Ishikawa (cell line): ENCODE measurements around the gene LPIN2.

ENCODE experiments used
- EGR1 ChIP-seq: IDR thresholded peaks from 2 replicates; pipeline ENCODE4 v1.6.1; 2012
- YY1 ChIP-seq: IDR thresholded peaks from 2 replicates; pipeline ENCODE4 v1.6.1; 2012; ENCODE audit warnings: low read depth

GRCh38 chr18:2983296-2983695, 29.6 kb downstream of the LPIN2 start:
- TF ChIP-seq YY1 (no peak), EGR1 (no peak)
